Smooth muscle cell (in vitro differentiated cells): ENCODE data around the gene MTMR11. TPM values are rescaled to one million over a fixed set of nuclear protein-coding genes. Genes with fewer than 3 reads are reported as not detected.

Source experiments
- DNase-seq: peaks from one replicate; lab custom pipeline; 2025; ENCODE audit not compliant: unreplicated experiment; lab: John Stamatoyannopoulos, UW
- H2AFZ ChIP-seq: fragments of 200-600 bp; sonication (generic); 2 replicates; pipeline ENCODE4 v1.6.0; 2016; ENCODE audit warnings: antibody characterized with exemption, low read depth, mild to moderate bottlenecking
- H3F3A ChIP-seq: fragments of 200-600 bp; sonication (generic); 2 replicates; pipeline ENCODE4 v1.6.0; 2017; ENCODE audit warnings: antibody characterized with exemption, low read depth
- H3K27ac ChIP-seq: fragments of 200-600 bp; sonication (generic); 2 replicates; pipeline ENCODE4 v1.5.1; 2016; ENCODE audit warnings: low read depth, mild to moderate bottlenecking
- H3K27me3 ChIP-seq: fragments of 200-600 bp; sonication (generic); 2 replicates; pipeline ENCODE4 v1.6.1; 2016; ENCODE audit warnings: low read depth, mild to moderate bottlenecking
- H3K36me3 ChIP-seq: fragments of 200-600 bp; sonication (generic); 2 replicates; pipeline ENCODE4 v1.5.1; 2016; ENCODE audit warnings: low read depth
- H3K4me1 ChIP-seq: fragments of 200-600 bp; sonication (generic); 2 replicates; pipeline ENCODE4 v1.5.1; 2016; ENCODE audit warnings: low read depth
- H3K4me2 ChIP-seq: fragments of 200-600 bp; sonication (generic); 2 replicates; pipeline ENCODE4 v1.6.0; 2016; ENCODE audit warnings: mild to moderate bottlenecking
- H3K4me3 ChIP-seq: fragments of 200-600 bp; sonication (generic); 2 replicates; pipeline ENCODE4 v1.5.1; 2016; ENCODE audit warnings: mild to moderate bottlenecking
- H3K79me2 ChIP-seq: fragments of 200-600 bp; sonication (generic); 2 replicates; pipeline ENCODE4 v1.6.0; 2016; ENCODE audit warnings: low read depth, mild to moderate bottlenecking
- H3K9ac ChIP-seq: fragments of 200-600 bp; sonication (generic); 2 replicates; pipeline ENCODE4 v1.6.0; 2016; ENCODE audit warnings: low read depth
- H3K9me3 ChIP-seq: fragments of 200-600 bp; sonication (generic); replicated peaks from 2 replicates; pipeline ENCODE4 v1.5.1; 2016; ENCODE audit warnings: low read depth
- H4K20me1 ChIP-seq: fragments of 200-600 bp; sonication (generic); 2 replicates; pipeline ENCODE4 v1.6.0; 2016; ENCODE audit warnings: low read depth
- WGBS: methylation state at CpG from one replicate; pipeline ENCODE4 v1.1.7; 2016; ENCODE audit warnings: low lambda C conversion rate; 5-methylcytosine and 5-hydroxymethylcytosine counted together
- polyA plus RNA-seq: library from polyadenylated mRNA; unstranded; fragments of >200 nt; fragmentation: Nextera tagmentation; extraction: Ambion mirVana; gene quantifications from 2 replicates; pipeline ENCODE4 v1.2.1, GENCODE V29; 2016
- total RNA-seq: library from RNA; depleted of rRNA; stranded (reverse); fragments of >200 nt; gene quantifications from 2 replicates; pipeline ENCODE4 v1.2.3, GENCODE V29; 2014
- TF ChIP-seq, protein P1 (sequence below): fragments of 200-600 bp; sonication (generic); IDR thresholded peaks from 2 replicates; pipeline ENCODE4 v1.5.1; 2017; ENCODE audit warnings: borderline replicate concordance, mild to moderate bottlenecking, antibody characterized with exemption; ENCODE audit not compliant: insufficient read depth, poor library complexity, severe bottlenecking

MTMR11 gene
- total and polyA plus RNA-seq, 2 experiments from 2014 or later, result 17.2 to 19.4 TPM

DNA sequence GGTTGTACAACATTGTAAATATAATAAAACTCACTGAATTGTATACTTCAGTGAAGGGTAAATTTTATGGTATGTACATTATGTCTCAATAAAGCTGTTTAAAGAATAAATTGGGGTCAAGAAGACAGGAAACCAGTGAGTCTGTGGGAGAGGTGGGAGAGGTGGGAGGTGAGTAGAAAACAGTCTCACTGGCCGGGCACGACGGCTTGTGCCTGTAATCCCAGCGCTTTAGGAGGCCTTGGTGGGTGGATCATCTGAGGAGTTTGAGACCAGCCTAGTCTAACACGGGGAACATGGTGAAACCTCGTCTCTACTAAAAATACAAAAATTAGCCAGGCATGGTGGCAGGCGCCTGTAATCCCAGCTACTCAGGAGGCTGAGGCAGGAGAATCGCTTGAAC lies 4.2 kb downstream of the MTMR11 start:
- Histone ChIP-seq H3K9me3 (no peaks in the 10 kb centered on the region), H3K79me2 (peaks cover under 1% of the 10 kb centered on the region), H3K27ac (no peak overlapping the region), H3F3A (peaks cover 8% of the 10 kb centered on the region), H4K20me1 (no peaks in the 10 kb centered on the region), H3K4me3 (no peak overlapping the region), H3K4me1 (peaks cover 15% of the 10 kb centered on the region), H3K27me3 (no peaks in the 10 kb centered on the region), H3K9ac (no peak overlapping the region), H2AFZ (no peak overlapping the region), H3K36me3 (no peaks in the 10 kb centered on the region), H3K4me2 (no peak overlapping the region)
- WGBS, result 99% methylated on average over 8 of the region's 8 CpGs
- TF ChIP-seq, protein P1, sequence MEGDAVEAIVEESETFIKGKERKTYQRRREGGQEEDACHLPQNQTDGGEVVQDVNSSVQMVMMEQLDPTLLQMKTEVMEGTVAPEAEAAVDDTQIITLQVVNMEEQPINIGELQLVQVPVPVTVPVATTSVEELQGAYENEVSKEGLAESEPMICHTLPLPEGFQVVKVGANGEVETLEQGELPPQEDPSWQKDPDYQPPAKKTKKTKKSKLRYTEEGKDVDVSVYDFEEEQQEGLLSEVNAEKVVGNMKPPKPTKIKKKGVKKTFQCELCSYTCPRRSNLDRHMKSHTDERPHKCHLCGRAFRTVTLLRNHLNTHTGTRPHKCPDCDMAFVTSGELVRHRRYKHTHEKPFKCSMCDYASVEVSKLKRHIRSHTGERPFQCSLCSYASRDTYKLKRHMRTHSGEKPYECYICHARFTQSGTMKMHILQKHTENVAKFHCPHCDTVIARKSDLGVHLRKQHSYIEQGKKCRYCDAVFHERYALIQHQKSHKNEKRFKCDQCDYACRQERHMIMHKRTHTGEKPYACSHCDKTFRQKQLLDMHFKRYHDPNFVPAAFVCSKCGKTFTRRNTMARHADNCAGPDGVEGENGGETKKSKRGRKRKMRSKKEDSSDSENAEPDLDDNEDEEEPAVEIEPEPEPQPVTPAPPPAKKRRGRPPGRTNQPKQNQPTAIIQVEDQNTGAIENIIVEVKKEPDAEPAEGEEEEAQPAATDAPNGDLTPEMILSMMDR, result no peak
- no peak for DNase-seq

GRCh38 chr1:149931212-149931790 lies 5.4 kb downstream of the MTMR11 start:
- peaks cover 8% of the 10 kb centered on the region for H3F3A ChIP-seq
- H3K9me3 ChIP-seq, result no peaks in the 10 kb centered on the region
- H3K9ac ChIP-seq, result no peak overlapping the region
- H3K36me3 ChIP-seq, result no peaks in the 10 kb centered on the region
- TF ChIP-seq, protein P1, result no peak
- H3K27ac ChIP-seq, result no peak overlapping the region
- DNase-seq, result no peak
- H3K4me2 ChIP-seq, result no peak overlapping the region
- H3K27me3 ChIP-seq, result no peaks in the 10 kb centered on the region
- WGBS, result 94% methylated on average over 13 of the region's 13 CpGs
- peaks cover 7% of the 10 kb centered on the region for H4K20me1 ChIP-seq
- H3K79me2 ChIP-seq, result peaks cover 13% of the 10 kb centered on the region
- H3K4me1 ChIP-seq, result peaks cover 13% of the 10 kb centered on the region
- H3K4me3 ChIP-seq, result no peak overlapping the region
- no peak overlapping the region for H2AFZ ChIP-seq

GRCh38 chr1:149929856-149930255 lies 6.8 kb downstream of the MTMR11 start:
- Histone ChIP-seq H4K20me1 (peaks cover 14% of the 10 kb centered on the region), H3K9me3 (no peaks in the 10 kb centered on the region), H3K4me1 (peaks cover 17% of the 10 kb centered on the region), H3K9ac (no peak overlapping the region), H3K4me2 (no peak overlapping the region), H2AFZ (no peak overlapping the region), H3F3A (peaks cover 8% of the 10 kb centered on the region), H3K36me3 (peaks cover 9% of the 10 kb centered on the region), H3K4me3 (no peak overlapping the region), H3K27me3 (no peaks in the 10 kb centered on the region), H3K27ac (no peak overlapping the region), H3K79me2 (peaks cover 26% of the 10 kb centered on the region)
- WGBS, result 96% methylated on average over 2 of the region's 2 CpGs
- DNase-seq, result no peak
- TF ChIP-seq, protein P1, result no peak

DNA sequence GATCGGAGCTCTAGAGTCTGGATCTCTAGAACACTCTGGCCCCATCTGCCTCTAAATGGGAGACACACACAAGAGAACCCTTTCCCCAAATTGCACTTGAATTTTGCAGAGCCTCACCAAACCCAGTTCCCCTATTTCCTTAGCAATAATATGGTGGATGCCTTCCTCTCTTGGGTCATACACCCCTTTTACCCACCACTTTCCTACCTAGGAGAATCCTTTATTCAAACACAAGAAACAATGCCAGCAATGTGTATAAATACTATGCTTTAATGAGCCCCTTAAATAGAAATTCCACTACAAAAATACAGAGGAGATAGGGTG lies 8.3 kb downstream of the MTMR11 start:
- H2AFZ ChIP-seq, result no peak overlapping the region

More for the DNA sequence above, 8.3 kb downstream of the MTMR11 start:
- peaks cover 26% of the 10 kb centered on the region for H3K79me2 ChIP-seq
- no CpG with 5 or more reads among the region's 1 CpG for WGBS
- H3K36me3 ChIP-seq, result peaks cover 9% of the 10 kb centered on the region
- H3K4me1 ChIP-seq, result peaks cover 17% of the 10 kb centered on the region
- TF ChIP-seq, protein P1, result no peak
- H3K4me2 ChIP-seq, result peak overlapping the region; percentile 92
- H3K27me3 ChIP-seq, result no peaks in the 10 kb centered on the region
- H3K9ac ChIP-seq, result no peak overlapping the region
- peak overlapping the region; percentile 96 for H3K4me3 ChIP-seq
- no peaks in the 10 kb centered on the region for H3K9me3 ChIP-seq
- peaks cover 14% of the 10 kb centered on the region for H4K20me1 ChIP-seq
- peaks cover 8% of the 10 kb centered on the region for H3F3A ChIP-seq
- peak overlapping the region; percentile 92 for H3K27ac ChIP-seq
- DNase-seq, result no peak
